ENCODE measurements around the gene LLCFC1.

DNA sequence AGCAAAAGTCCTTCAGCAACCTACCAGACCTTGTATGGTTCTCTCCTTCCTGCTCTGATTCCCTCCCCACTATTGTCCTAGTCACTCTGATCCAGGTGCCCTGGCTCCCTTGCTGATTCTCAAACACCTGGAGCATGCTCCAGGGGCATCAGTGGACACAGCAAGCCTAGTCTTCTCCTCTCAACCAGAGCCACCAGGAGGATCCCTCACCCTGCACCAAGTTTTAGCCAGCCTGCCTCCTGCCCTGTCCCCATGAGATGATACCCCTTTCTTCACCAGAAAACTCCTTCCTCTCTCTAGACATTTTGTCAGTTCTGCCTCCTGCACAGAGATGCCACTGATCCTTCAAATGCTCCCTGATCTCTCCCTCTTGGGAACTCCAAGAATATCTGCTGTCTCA lies 11.0 kb downstream of the LLCFC1 start:
- TF ChIP-seq POLR2AphosphoS5 (IDR thresholded peaks at IDR 0.05) (no peak), CTCF (IDR thresholded peaks at IDR 0.05) (no peak), POLR2A (IDR thresholded peaks at IDR 0.05) (no peak)
